GM23338 (cell line): ENCODE measurements around the gene LARGE1. TPM values are rescaled to one million over a fixed set of nuclear protein-coding genes. Genes with fewer than 3 reads are reported as not detected.

Source experiments
- ATAC-seq: fragments of 200-7000 bp; cut with Tn5 transposase; 3 replicates; pipeline ENCODE4 v1.9.1; 2020
- DNase-seq: peaks from one replicate; pipeline ENCODE4 v3.0.0-alpha.2; 2015; ENCODE audit warnings: low spot score
- H2AFZ ChIP-seq: fragments of 200-600 bp; sonication (generic); 2 replicates; pipeline ENCODE4 v1.8.0; 2016; ENCODE audit warnings: antibody characterized with exemption, mild to moderate bottlenecking, moderate library complexity
- H3F3A ChIP-seq: fragments of 200-600 bp; sonication (generic); replicated peaks from 2 replicates; pipeline ENCODE4 v1.8.0; 2017; ENCODE audit warnings: antibody characterized with exemption, mixed run types, low read depth
- H3K27ac ChIP-seq: fragments of 200-600 bp; sonication (generic); 2 replicates; pipeline ENCODE4 v1.6.1; 2016; ENCODE audit warnings: low read depth
- H3K27me3 ChIP-seq: fragments of 200-600 bp; sonication (generic); 2 replicates; pipeline ENCODE4 v1.8.0; 2016; ENCODE audit warnings: mild to moderate bottlenecking, mixed run types, moderate library complexity; ENCODE audit not compliant: insufficient read depth
- H3K36me3 ChIP-seq: fragments of 200-600 bp; sonication (generic); 2 replicates; pipeline ENCODE4 v1.8.0; 2016; ENCODE audit warnings: mild to moderate bottlenecking; ENCODE audit not compliant: insufficient read depth
- H3K4me1 ChIP-seq: fragments of 200-600 bp; sonication (generic); 2 replicates; pipeline ENCODE4 v1.8.0; 2016; ENCODE audit warnings: mild to moderate bottlenecking, moderate library complexity; ENCODE audit not compliant: insufficient read depth
- H3K4me2 ChIP-seq: fragments of 200-600 bp; sonication (generic); 2 replicates; pipeline ENCODE4 v1.7.1; 2017; ENCODE audit warnings: mixed run types
- H3K4me3 ChIP-seq: fragments of 200-600 bp; sonication (generic); 2 replicates; pipeline ENCODE4 v1.6.1; 2016; ENCODE audit warnings: mixed run types
- H3K79me2 ChIP-seq: fragments of 200-600 bp; sonication (generic); replicated peaks from 2 replicates; pipeline ENCODE4 v1.8.0; 2017; ENCODE audit warnings: mild to moderate bottlenecking; ENCODE audit not compliant: insufficient read depth
- H3K9me2 ChIP-seq: fragments of 200-600 bp; sonication (generic); 2 replicates; pipeline ENCODE4 v1.8.0; 2017; ENCODE audit not compliant: insufficient read depth
- H4K20me1 ChIP-seq: fragments of 200-600 bp; sonication (generic); replicated peaks from 2 replicates; pipeline ENCODE4 v1.8.0; 2017; ENCODE audit warnings: mild to moderate bottlenecking; ENCODE audit not compliant: insufficient read depth
- H3K27ac Mint-ChIP-seq: 2 replicates; pipeline ENCODE4 v1.8.0; 2020; ENCODE audit warnings: inconsistent platforms, mild to moderate bottlenecking, moderate library complexity, mixed read lengths
- H3K27me3 Mint-ChIP-seq: 3 replicates; pipeline ENCODE4 v1.8.0; 2022; ENCODE audit warnings: low read depth, mild to moderate bottlenecking, moderate library complexity, mixed read lengths, inconsistent platforms; ENCODE audit not compliant: insufficient read depth, poor library complexity
- H3K36me3 Mint-ChIP-seq: 3 replicates; pipeline ENCODE4 v1.8.0; 2021; ENCODE audit warnings: low read depth, mild to moderate bottlenecking, inconsistent platforms, moderate library complexity, mixed read lengths
- H3K4me1 Mint-ChIP-seq: 3 replicates; pipeline ENCODE4 v1.8.0; 2020; ENCODE audit warnings: mild to moderate bottlenecking, inconsistent platforms, mixed read lengths
- H3K4me3 Mint-ChIP-seq: 3 replicates; pipeline ENCODE4 v1.8.0; 2021; ENCODE audit warnings: moderate library complexity, mild to moderate bottlenecking, inconsistent platforms, mixed read lengths
- H3K9me3 Mint-ChIP-seq: 3 replicates; pipeline ENCODE4 v1.8.0; 2020; ENCODE audit warnings: moderate library complexity, mild to moderate bottlenecking, inconsistent platforms, mixed read lengths
- CREB1 ChIP-seq: fragments of 250-450 bp; sonication (Bioruptor Pico); IDR thresholded peaks from 2 replicates; pipeline ENCODE4 v1.5.0; 2020; ENCODE audit warnings: low read depth, mild to moderate bottlenecking, moderate library complexity
- EZH2 ChIP-seq: fragments of 200-600 bp; sonication (generic); IDR thresholded peaks from one replicate; pipeline ENCODE4 v1.8.0; 2017; ENCODE audit warnings: antibody characterized with exemption, mild to moderate bottlenecking, low read depth; ENCODE audit not compliant: unreplicated experiment
- JUNB ChIP-seq: IDR thresholded peaks from one replicate; pipeline ENCODE4 v1.6.1; 2016; ENCODE audit warnings: antibody characterized with exemption; ENCODE audit not compliant: unreplicated experiment
- NANOG ChIP-seq: IDR thresholded peaks from 2 replicates; pipeline ENCODE4 v1.6.1; 2016; ENCODE audit warnings: antibody characterized with exemption, borderline replicate concordance
- POLR2AphosphoS5 ChIP-seq: IDR thresholded peaks from 2 replicates; pipeline ENCODE4 v1.6.1; 2016; ENCODE audit warnings: antibody characterized with exemption, low read depth
- REST ChIP-seq: IDR thresholded peaks from one replicate; pipeline ENCODE4 v1.6.1; 2018; ENCODE audit warnings: antibody characterized with exemption; ENCODE audit not compliant: unreplicated experiment
- ZNF114 ChIP-seq: fragments of 250-450 bp; sonication (Bioruptor Pico); IDR thresholded peaks from 2 replicates; pipeline ENCODE4 v1.5.0; 2020; ENCODE audit warnings: mild to moderate bottlenecking, moderate library complexity
- ZNF331 ChIP-seq: fragments of 250-450 bp; sonication (Bioruptor Pico); IDR thresholded peaks from 2 replicates; pipeline ENCODE4 v1.5.0; 2020; ENCODE audit warnings: low read depth, mild to moderate bottlenecking, moderate library complexity
- ZNF462 ChIP-seq: fragments of 250-450 bp; sonication (Bioruptor Pico); IDR thresholded peaks from 2 replicates; pipeline ENCODE4 v1.5.0; 2020; ENCODE audit warnings: mild to moderate bottlenecking, moderate library complexity
- polyA plus RNA-seq: library from polyadenylated mRNA; unstranded; fragments of >200 nt; fragmentation: Nextera tagmentation; extraction: Ambion mirVana; gene quantifications from 2 replicates; pipeline ENCODE4 v1.2.1, GENCODE V29; 2016
- total RNA-seq: library from RNA; depleted of rRNA; stranded (reverse); fragments of >200 nt; shearing (Covaris generic); gene quantifications from 2 replicates; pipeline ENCODE4 v1.2.3, GENCODE V29; 2014

The LARGE1 gene
- total and polyA plus RNA-seq, 2 experiments from 2014 or later, result 12.8 to 75.6 TPM

- no peak for TF ChIP-seq REST
- no peak for TF ChIP-seq JUNB
- no peak for TF ChIP-seq CREB1
- no peak for TF ChIP-seq POLR2AphosphoS5
- TF ChIP-seq ZNF114 (CRISPR knock-in tag), result no peak
- no peak for TF ChIP-seq ZNF331 (CRISPR knock-in tag)
- TF ChIP-seq EZH2, result no peak
- no peak for TF ChIP-seq NANOG
Measured at GRCh38 chr22:33922349-33922681, 2.0 kb upstream of the LARGE1 start (continued).

- peak; percentile 52 for ATAC-seq
- Histone ChIP-seq H3K79me2 (peaks cover 34% of the 10 kb centered on the region), H2AFZ (peak overlapping the region; percentile 86), H3K4me3 (peak overlapping the region; percentile 92), H3K36me3 (no peaks in the 10 kb centered on the region), H3K27me3 (peaks cover 11% of the 10 kb centered on the region), H3K4me2 (peak overlapping the region; percentile 99), H3K4me1 (peaks cover 37% of the 10 kb centered on the region), H3K27ac (peak overlapping the region; percentile 95), H3F3A (no peaks in the 10 kb centered on the region), H3K9me2 (no peaks in the 10 kb centered on the region), H4K20me1 (peaks cover 21% of the 10 kb centered on the region)
- Mint-ChIP-seq H3K36me3 (peaks cover 20% of the 10 kb centered on the region), H3K4me1 (peaks cover 53% of the 10 kb centered on the region), H3K27ac (peak overlapping the region; percentile 90), H3K4me3 (peak overlapping the region; percentile 88), H3K27me3 (peaks cover 27% of the 10 kb centered on the region), H3K9me3 (peaks cover 4% of the 10 kb centered on the region; the same call in 1 of the 3 replicates)
- TF ChIP-seq POLR2AphosphoS5 (peak; percentile 79), ZNF462 (no peak), CREB1 (peak; percentile 39; the same call in 1 of the 2 replicates)
- DNase-seq, result peak; percentile 93
Measured at GRCh38 chr22:33921525-33922348, 1.5 kb upstream of the LARGE1 start.
